IMR-90 (cell line): ENCODE results near the gene PCDHA4. TPM values are rescaled to one million over a fixed set of nuclear protein-coding genes. Genes with fewer than 3 reads are reported as not detected.
"Not testable (repeated sequence)": the region's sequence is repeated elsewhere in the genome, so short reads cannot be mapped to it uniquely, and the experiment has no call there.

ENCODE experiments used
- ATAC-seq: fragments of 200-7000 bp; cut with Tn5 transposase; 2 replicates; pipeline ENCODE4 v1.9.1; 2020; ENCODE audit warnings: low read depth, mild to moderate bottlenecking, moderate library complexity
- BruUV-seq: library from RNA; stranded (reverse); fragments of 400-500 nt; replicated peaks from 2 replicates; lab custom pipeline; 2021; lab: Mats Ljungman, UMichigan
- CTCF ChIA-PET: fragments of 300-600 bp; formaldehyde crosslinking; extraction: SDS; loops from one replicate; lab custom pipeline; 2021; ENCODE audit warnings: antibody characterized with exemption; lab: Yijun Ruan, JAX
- POLR2A ChIA-PET: fragments of 300-600 bp; sonication (Branson Sonifier 250); formaldehyde crosslinking; loops from one replicate; lab custom pipeline; 2022; ENCODE audit warnings: antibody characterized with exemption; ENCODE audit not compliant: unreplicated experiment; lab: Charles Lee
- DNase-seq: peaks from one replicate; pipeline ENCODE4 v3.0.0; 2013
- H2AFZ ChIP-seq: replicated peaks from 2 replicates; pipeline ENCODE3; 2013; ENCODE audit warnings: low read length, mild to moderate bottlenecking; ENCODE audit not compliant: poor library complexity
- H2AK5ac ChIP-seq: 2 replicates; pipeline ENCODE4 v1.6.1; 2013; ENCODE audit warnings: low read depth, low read length, inconsistent platforms
- H2AK9ac ChIP-seq: replicated peaks from 2 replicates; pipeline ENCODE3; 2013; ENCODE audit warnings: mild to moderate bottlenecking, low read depth, low read length, moderate library complexity; ENCODE audit not compliant: poor library complexity
- H2BK120ac ChIP-seq: 2 replicates; pipeline ENCODE4 v1.6.1; 2013; ENCODE audit warnings: low read depth, low read length, inconsistent platforms
- H2BK15ac ChIP-seq: 3 replicates; pipeline ENCODE4 v1.6.1; 2013; ENCODE audit warnings: low read depth, low read length, inconsistent platforms
- H2BK20ac ChIP-seq: 2 replicates; pipeline ENCODE4 v1.6.1; 2013; ENCODE audit warnings: low read depth, mild to moderate bottlenecking, inconsistent platforms, low read length, moderate library complexity
- H2BK5ac ChIP-seq: 2 replicates; pipeline ENCODE4 v1.6.1; 2013; ENCODE audit warnings: mild to moderate bottlenecking, low read depth, low read length, inconsistent platforms; ENCODE audit not compliant: poor library complexity, severe bottlenecking
- H3K14ac ChIP-seq: replicated peaks from 2 replicates; pipeline ENCODE4 v1.6.1; 2013; ENCODE audit warnings: low read depth, low read length, inconsistent platforms
- H3K18ac ChIP-seq: 2 replicates; pipeline ENCODE4 v1.6.1; 2013; ENCODE audit warnings: low read depth, low read length, control low read depth
- H3K23ac ChIP-seq: 2 replicates; pipeline ENCODE4 v1.6.1; 2013; ENCODE audit warnings: low read depth, low read length, inconsistent platforms
- H3K27ac ChIP-seq: 2 replicates; pipeline ENCODE4 v1.5.1; 2013; ENCODE audit warnings: mild to moderate bottlenecking, control low read depth, low read length; ENCODE audit not compliant: insufficient read depth
- H3K27me3 ChIP-seq: 2 replicates; pipeline ENCODE4 v1.6.1; 2013; ENCODE audit warnings: low read length; ENCODE audit not compliant: control insufficient read depth, insufficient read depth
- H3K36me3 ChIP-seq: 2 replicates; pipeline ENCODE4 v1.6.1; 2013; ENCODE audit warnings: low read length, mixed read lengths; ENCODE audit not compliant: control insufficient read depth, insufficient read depth
- H3K4ac ChIP-seq: 2 replicates; pipeline ENCODE4 v1.6.1; 2013; ENCODE audit warnings: low read depth, low read length, inconsistent platforms
- H3K4me1 ChIP-seq: 2 replicates; pipeline ENCODE4 v1.6.1; 2013; ENCODE audit warnings: low read length, mixed read lengths; ENCODE audit not compliant: control insufficient read depth, insufficient read depth
- H3K4me2 ChIP-seq: 2 replicates; pipeline ENCODE4 v1.6.1; 2013; ENCODE audit warnings: low read depth, mild to moderate bottlenecking, control low read depth, low read length, moderate library complexity
- H3K4me3 ChIP-seq: 2 replicates; pipeline ENCODE4 v1.5.1; 2013; ENCODE audit warnings: low read depth, mild to moderate bottlenecking, control low read depth, low read length, moderate library complexity; ENCODE audit not compliant: insufficient read depth
- H3K56ac ChIP-seq: 2 replicates; pipeline ENCODE4 v1.6.1; 2013; ENCODE audit warnings: low read length, inconsistent platforms; ENCODE audit not compliant: insufficient read depth; ENCODE audit errors: extremely low read depth
- H3K79me1 ChIP-seq, 2 experiments: 2 replicates each; pipeline ENCODE4 v1.6.1; 2013; ENCODE audit warnings: low read length in 2 of 2, inconsistent platforms in 1 of 2, low read depth in 1 of 2
- H3K9ac ChIP-seq: 2 replicates; pipeline ENCODE4 v1.6.1; 2013; ENCODE audit warnings: low read depth, low read length, control low read depth
- H3K9me1 ChIP-seq: 2 replicates; pipeline ENCODE4 v1.6.1; 2013; ENCODE audit warnings: low read length, inconsistent platforms; ENCODE audit not compliant: insufficient read depth
- H3K9me3 ChIP-seq: 2 replicates; pipeline ENCODE4 v1.6.1; 2013; ENCODE audit warnings: low read length; ENCODE audit not compliant: control insufficient read depth, insufficient read depth
- H4K20me1 ChIP-seq: 2 replicates; pipeline ENCODE4 v1.6.1; 2013; ENCODE audit warnings: low read length, inconsistent platforms; ENCODE audit not compliant: insufficient read depth
- H4K5ac ChIP-seq: 2 replicates; pipeline ENCODE4 v1.6.1; 2013; ENCODE audit warnings: mild to moderate bottlenecking, low read depth, low read length, control low read depth
- H4K8ac ChIP-seq, 2 experiments: 2 replicates each; pipeline ENCODE4 v1.6.1; 2013; ENCODE audit warnings: low read depth in 2 of 2, low read length in 2 of 2, control low read depth in 1 of 2, inconsistent platforms in 1 of 2
- H4K91ac ChIP-seq: 2 replicates; pipeline ENCODE4 v1.6.1; 2013; ENCODE audit warnings: low read depth, low read length, inconsistent platforms; ENCODE audit not compliant: insufficient read depth
- FOS ChIP-seq: fragments of 150-350 bp; IDR thresholded peaks from 2 replicates; pipeline ENCODE4 v1.6.1; 2016; ENCODE audit warnings: low read depth, low read length
- RAD21 ChIP-seq: IDR thresholded peaks from 2 replicates; pipeline ENCODE4 v1.6.1; 2012; ENCODE audit warnings: low read length, improper control_type of control experiment
- SMC3 ChIP-seq: fragments of 150-350 bp; IDR thresholded peaks from 2 replicates; pipeline ENCODE4 v1.6.1; 2016; ENCODE audit warnings: low read depth, mild to moderate bottlenecking, antibody characterized with exemption, low read length, moderate library complexity
- WGBS, 2 experiments: methylation state at CpG; one replicate each; pipeline versions ENCODE4 v1.1.5 to v1.1.7; 2013; ENCODE audit warnings: missing lambda C conversion rate in 2 of 2; ENCODE audit not compliant: insufficient read length in 1 of 2; ENCODE audit errors: extremely low coverage in 2 of 2; 5-methylcytosine and 5-hydroxymethylcytosine counted together
- dilution Hi-C: fragments of 300-500 bp; cut with HindIII; formaldehyde crosslinking; loops from one replicate; pipeline ENCODE4 v1.14.3; 2018; ENCODE audit warnings: low sequenced_read_pairs; ENCODE audit not compliant: unreplicated experiment
- in situ Hi-C: fragments of 300-500 bp; cut with MboI; formaldehyde crosslinking; loops from 3 replicates; pipeline ENCODE4 v1.14.3; 2019; ENCODE audit warnings: low sequenced_read_pairs, inconsistent platforms, mixed read lengths
- intact Hi-C: fragments of 100-400 bp; cut with micrococcal nuclease; formaldehyde crosslinking; loops from 2 replicates; pipeline ENCODE4 v1.10.0; 2022
- polyA plus RNA-seq, 3 experiments: library from polyadenylated mRNA; depleted of rRNA; stranded (reverse); fragments of >200 nt; gene quantifications; 2 replicates each; pipeline ENCODE4 v1.2.3, GENCODE V29; 2012; ENCODE audit warnings: low replicate concordance in 1 of 3
- total RNA-seq: library from RNA; depleted of rRNA; stranded (reverse); fragments of >200 nt; gene quantifications from 2 replicates; pipeline ENCODE4 v1.2.3, GENCODE V29; 2012

The PCDHA4 gene
- total and polyA plus RNA-seq, 2 of the 4 experiments (the other 2 are of a cell fraction), result under 0.01 to 0.02 TPM

GRCh38 chr5:140802781-140803271, 4.0 kb upstream of the PCDHA4 start:
- WGBS, 2 experiments, result 45% methylated on average over 31 of the region's 53 CpGs; no CpG with 5 or more reads in 1 of the 2 experiments
- BruUV-seq, result no TSS peak
- POLR2A ChIA-PET, result no interaction called here

GRCh38 chr5:140808241-140808888, 1.5 kb downstream of the PCDHA4 start:
- H4K91ac ChIP-seq, H4K8ac ChIP-seq, H3K18ac ChIP-seq, H2BK20ac ChIP-seq, H2AK5ac ChIP-seq, H3K4ac ChIP-seq, in situ Hi-C loops, H3K9ac ChIP-seq, H2BK15ac ChIP-seq, H3K23ac ChIP-seq, H3K27ac ChIP-seq, H3K4me3 ChIP-seq, CTCF ChIA-PET, H3K27me3 ChIP-seq, BruUV-seq, H4K5ac ChIP-seq, H2BK120ac ChIP-seq, dilution Hi-C loops, POLR2A ChIA-PET, H3K9me1 ChIP-seq, DNase-seq, H2AFZ ChIP-seq, H3K4me1 ChIP-seq, H3K4me2 ChIP-seq, ATAC-seq, H2BK5ac ChIP-seq, H3K36me3 ChIP-seq, intact Hi-C loops, H3K56ac ChIP-seq, H2AK9ac ChIP-seq, H4K20me1 ChIP-seq, H3K79me1 ChIP-seq, H3K14ac ChIP-seq: not testable (repeated sequence)
- H3K9me3 ChIP-seq, result peaks cover 14% of the 10 kb centered on the region
- WGBS, 2 experiments, result 67% methylated on average over 40 of the region's 62 CpGs; no CpG with 5 or more reads in 1 of the 2 experiments

More at GRCh38 chr5:140802781-140803271, 4.0 kb upstream of the PCDHA4 start:
- Histone ChIP-seq H3K27ac (no peak overlapping the region), H3K4ac (no peak overlapping the region), H3K56ac (no peak overlapping the region), H4K91ac (no peak overlapping the region), H4K5ac (no peak overlapping the region), H3K79me1 (no peaks in the 10 kb centered on the region), H3K23ac (no peak overlapping the region), H3K14ac (no peak overlapping the region), H3K4me1 (no peaks in the 10 kb centered on the region), H3K9me3 (peaks cover 17% of the 10 kb centered on the region), H2AK9ac (no peak overlapping the region), H2AFZ (no peak overlapping the region), H4K8ac (no peak overlapping the region), H4K20me1 (no peaks in the 10 kb centered on the region), H3K36me3 (no peaks in the 10 kb centered on the region), H3K4me3 (no peak overlapping the region), H2BK15ac (no peak overlapping the region), H3K27me3 (no peaks in the 10 kb centered on the region), H2BK5ac (no peak overlapping the region), H2BK120ac (no peak overlapping the region), H3K18ac (no peak overlapping the region), H2AK5ac (no peak overlapping the region), H2BK20ac (no peak overlapping the region), H3K9me1 (no peaks in the 10 kb centered on the region), H3K9ac (no peak overlapping the region), H3K4me2 (no peak overlapping the region)
- ATAC-seq, result no peak
- TF ChIP-seq RAD21 (no peak), SMC3 (no peak), FOS (no peak)
- CTCF ChIA-PET, result no interaction called here
- in situ Hi-C loops (no loop called here), dilution Hi-C loops (no loop called here), intact Hi-C loops (no loop called here)
- DNase-seq, result no peak
